Muscle layer of duodenum (tissue), 2 donors: ENCODE measurements around the gene B4GALT7.

ENCODE experiments used
- H3K27ac ChIP-seq: one replicate; pipeline ENCODE4 v1.7.0; 2013; ENCODE audit warnings: mild to moderate bottlenecking, low read length
- H3K27me3 ChIP-seq: one replicate; pipeline ENCODE4 v1.7.0; 2013; ENCODE audit warnings: low read depth, mild to moderate bottlenecking, control low read depth, low read length
- H3K36me3 ChIP-seq, 2 donors: one replicate each; pipeline ENCODE4 v1.7.0; 2013; ENCODE audit warnings: low read length in 2 of 2, control low read depth in 1 of 2, mild to moderate bottlenecking in 1 of 2; ENCODE audit not compliant: insufficient read depth in 2 of 2, control insufficient read depth in 1 of 2
- H3K4me1 ChIP-seq, 2 donors: one replicate each; pipeline ENCODE4 v1.7.0; 2013; ENCODE audit warnings: low read length in 2 of 2, mild to moderate bottlenecking in 2 of 2, control low read depth in 1 of 2, moderate library complexity in 1 of 2; ENCODE audit not compliant: insufficient read depth in 2 of 2, control insufficient read depth in 1 of 2
- H3K4me3 ChIP-seq, 2 donors: one replicate each; pipeline ENCODE4 v1.7.0; 2013; ENCODE audit warnings: low read length in 2 of 2, low read depth in 1 of 2, mild to moderate bottlenecking in 1 of 2
- H3K9me3 ChIP-seq, 2 donors: one replicate each; pipeline ENCODE4 v1.7.0; 2013; ENCODE audit warnings: low read length in 2 of 2, control low read depth in 1 of 2, mild to moderate bottlenecking in 1 of 2; ENCODE audit not compliant: control insufficient read depth in 1 of 2
- donor health status: healthy.

B4GALT7 gene

GRCh38 chr5:177568326-177568725 is 31.6 kb upstream of the B4GALT7 start:
- Histone ChIP-seq H3K27ac (no peak overlapping the region), H3K27me3 (no peaks in the 10 kb centered on the region), H3K4me1 (no peaks in the 10 kb centered on the region), H3K4me3 (no peak overlapping the region), H3K36me3 (no peaks in the 10 kb centered on the region), H3K9me3 (no peaks in the 10 kb centered on the region)

- Histone ChIP-seq H3K4me1 (no peaks in the 10 kb centered on the region), H3K27ac (no peak overlapping the region), H3K36me3 (no peaks in the 10 kb centered on the region), H3K4me3 (no peak overlapping the region), H3K9me3 (no peaks in the 10 kb centered on the region), H3K27me3 (no peaks in the 10 kb centered on the region)
Measured at GRCh38 chr5:177569894-177570293, 30.0 kb upstream of the B4GALT7 start.

- H3K27me3 ChIP-seq: no peaks in the 10 kb centered on the region
- H3K27ac ChIP-seq: no peak overlapping the region
- no peaks in the 10 kb centered on the region for H3K36me3 ChIP-seq
- H3K4me3 ChIP-seq: no peak overlapping the region
- no peaks in the 10 kb centered on the region for H3K4me1 ChIP-seq
- no peaks in the 10 kb centered on the region for H3K9me3 ChIP-seq
Measured at GRCh38 chr5:177575488-177575887, 24.4 kb upstream of the B4GALT7 start.

GRCh38 chr5:177576169-177576568 is 23.8 kb upstream of the B4GALT7 start:
- Histone ChIP-seq H3K27ac (no peak overlapping the region), H3K4me3 (no peak overlapping the region), H3K4me1 (no peaks in the 10 kb centered on the region), H3K9me3 (no peaks in the 10 kb centered on the region), H3K36me3 (no peaks in the 10 kb centered on the region), H3K27me3 (no peaks in the 10 kb centered on the region)

- Histone ChIP-seq H3K27me3 (no peaks in the 10 kb centered on the region), H3K36me3 (no peaks in the 10 kb centered on the region), H3K4me1 (no peaks in the 10 kb centered on the region), H3K4me3 (no peak overlapping the region), H3K9me3 (no peaks in the 10 kb centered on the region), H3K27ac (no peak overlapping the region)
Measured at GRCh38 chr5:177578316-177578715, 21.6 kb upstream of the B4GALT7 start.

- H3K4me3 ChIP-seq: no peak overlapping the region
- H3K9me3 ChIP-seq: no peaks in the 10 kb centered on the region
- no peak overlapping the region for H3K27ac ChIP-seq
- no peaks in the 10 kb centered on the region for H3K27me3 ChIP-seq
- H3K36me3 ChIP-seq: peaks cover 2 to 3% of the 10 kb centered on the region in 2 donors
- peaks cover 3 to 14% of the 10 kb centered on the region in 2 donors for H3K4me1 ChIP-seq
Measured at GRCh38 chr5:177588413-177588909, 11.5 kb upstream of the B4GALT7 start.

- Histone ChIP-seq H3K36me3 (peaks cover 22% of the 10 kb centered on the region in 2 donors), H3K9me3 (no peaks in the 10 kb centered on the region), H3K27ac (no peak overlapping the region), H3K4me3 (no peak overlapping the region), H3K27me3 (no peaks in the 10 kb centered on the region), H3K4me1 (peaks cover 5 to 20% of the 10 kb centered on the region in 2 donors)
Measured at GRCh38 chr5:177590406-177590805, 9.5 kb upstream of the B4GALT7 start.

GRCh38 chr5:177591690-177592009 is 8.3 kb upstream of the B4GALT7 start:
- Histone ChIP-seq H3K9me3 (no peaks in the 10 kb centered on the region), H3K4me1 (peaks cover 5 to 20% of the 10 kb centered on the region in 2 donors), H3K36me3 (peaks cover 33 to 35% of the 10 kb centered on the region in 2 donors), H3K27ac (peak overlapping the region; percentile 86), H3K27me3 (no peaks in the 10 kb centered on the region), H3K4me3 (peak overlapping the region; percentile 88 to 94)

- H3K9me3 ChIP-seq: no peaks in the 10 kb centered on the region
- no peaks in the 10 kb centered on the region for H3K27me3 ChIP-seq
- H3K36me3 ChIP-seq: peaks cover 33 to 37% of the 10 kb centered on the region in 2 donors
- H3K4me1 ChIP-seq: peaks cover 5 to 20% of the 10 kb centered on the region in 2 donors
- H3K4me3 ChIP-seq: peak within 1 kb of the TSS; percentile 88 to 94
- peak within 1 kb of the TSS; percentile 86 for H3K27ac ChIP-seq
Measured at GRCh38 chr5:177592010-177592834, 7.7 kb upstream of the B4GALT7 start, which contains the start of gene TMED9. TSS of gene TMED9 (plus strand) at chr5:177592203. CDS start at chr5:177592215, 12 bp downstream.

- Histone ChIP-seq H3K9me3 (no peaks in the 10 kb centered on the region), H3K27ac (peak overlapping the region; percentile 86), H3K4me3 (peak overlapping the region; percentile 88 to 94), H3K27me3 (no peaks in the 10 kb centered on the region), H3K4me1 (peaks cover 5 to 20% of the 10 kb centered on the region in 2 donors), H3K36me3 (peaks cover 33 to 37% of the 10 kb centered on the region in 2 donors)
Measured at GRCh38 chr5:177592905-177593304, 7.0 kb upstream of the B4GALT7 start.

- no peaks in the 10 kb centered on the region for H3K27me3 ChIP-seq
- H3K27ac ChIP-seq: no peak overlapping the region
- peaks cover 33 to 37% of the 10 kb centered on the region in 2 donors for H3K36me3 ChIP-seq
- no peaks in the 10 kb centered on the region for H3K9me3 ChIP-seq
- H3K4me3 ChIP-seq: peak overlapping the region; percentile 19 to 94
- H3K4me1 ChIP-seq: peaks cover 5 to 20% of the 10 kb centered on the region in 2 donors
Measured at GRCh38 chr5:177593511-177593910, 6.4 kb upstream of the B4GALT7 start.
